Colon (tissue), 2 donors: ENCODE data around the gene TMCO5A.
A peak's percentile ranks its signal among the peaks of the same experiment; 100 is the strongest.

Experiments used
- FAIRE-seq: peaks from 2 replicates; lab custom pipeline; 2012; peaks lifted over from hg19 to GRCh38; lab: Jason Lieb, UNC
- donor health status: control.
- donor health status: control.

The TMCO5A gene

DNA sequence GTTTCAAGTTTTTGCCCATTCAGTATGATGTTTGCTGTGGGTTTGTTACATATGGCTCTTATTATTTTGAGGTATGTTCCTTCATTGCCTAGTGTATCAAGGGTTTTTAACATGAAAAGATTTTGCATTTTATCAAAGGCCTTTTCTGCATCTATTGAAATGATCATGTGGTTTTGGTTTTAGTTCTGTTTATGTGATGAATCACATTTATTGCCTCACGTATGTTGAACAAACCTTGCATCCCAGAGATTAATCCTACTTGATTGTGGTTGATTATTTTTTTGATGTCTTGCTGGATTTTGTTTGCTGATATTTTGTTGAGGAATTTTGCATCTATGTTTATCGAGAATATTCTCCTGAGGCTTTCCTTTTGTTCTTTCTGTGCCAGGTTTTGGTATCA lies 39.4 kb downstream of the TMCO5A start:
- no peak for FAIRE-seq

- FAIRE-seq, result no peak
Measured at GRCh38 chr15:37978231-37978630, 43.8 kb downstream of the TMCO5A start.

GRCh38 chr15:37979671-37980409 lies 45.4 kb downstream of the TMCO5A start:
- FAIRE-seq, result no peak

- FAIRE-seq, result no peak
Measured at GRCh38 chr15:37981201-37981600, 46.8 kb downstream of the TMCO5A start.

DNA sequence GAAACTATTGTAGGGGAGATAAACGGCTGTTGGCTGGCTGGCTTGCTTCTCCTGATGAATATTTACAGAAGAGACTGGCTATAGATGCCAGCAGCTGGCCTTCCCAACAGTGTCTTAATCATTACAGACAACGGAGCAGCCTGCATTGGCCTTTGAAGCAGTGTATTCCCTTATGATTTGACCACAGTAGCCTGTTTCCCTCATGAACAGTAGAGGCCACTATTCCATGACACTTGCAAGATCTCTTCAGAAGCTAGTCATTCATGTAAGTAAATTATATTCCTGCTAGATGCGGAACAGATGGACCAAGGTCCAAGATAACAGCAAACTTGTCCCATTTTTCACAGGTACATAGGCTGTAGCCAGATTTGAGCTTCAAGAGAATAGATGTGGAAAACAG lies 47.3 kb downstream of the TMCO5A start:
- FAIRE-seq, result no peak

- FAIRE-seq, result no peak
Measured at GRCh38 chr15:37984368-37984767, 49.9 kb downstream of the TMCO5A start.

- peak; percentile 14 for FAIRE-seq
Measured at GRCh38 chr15:37995461-37996347, 61.3 kb downstream of the TMCO5A start.
